BE2C (cell line): ENCODE measurements around the gene MAFG.
"Not testable (repeated sequence)": the region's sequence is repeated elsewhere in the genome, so short reads cannot be mapped to it uniquely, and the experiment has no call there.

Source experiments
- DNase-seq: peaks from one replicate; pipeline ENCODE4 v3.0.0-alpha.2; 2020
- H3K27me3 ChIP-seq: fragments of 250-450 bp; sonication (Bioruptor Pico); 2 replicates; pipeline ENCODE4 v1.5.1; 2020; ENCODE audit warnings: mild to moderate bottlenecking
- H3K36me3 ChIP-seq: fragments of 250-450 bp; sonication (Bioruptor Pico); 2 replicates; pipeline ENCODE4 v1.5.1; 2020; ENCODE audit warnings: mild to moderate bottlenecking
- H3K4me1 ChIP-seq: fragments of 250-450 bp; sonication (Bioruptor Pico); 2 replicates; pipeline ENCODE4 v1.5.1; 2020
- H3K4me3 ChIP-seq: 2 replicates; pipeline ENCODE4 v1.5.1; 2011; ENCODE audit warnings: low read depth, low read length
- H3K9me3 ChIP-seq: fragments of 250-450 bp; sonication (Bioruptor Pico); 2 replicates; pipeline ENCODE4 v1.5.1; 2020
- CTCF ChIP-seq: IDR thresholded peaks from 2 replicates; pipeline ENCODE4 v1.5.1; 2012; ENCODE audit warnings: mild to moderate bottlenecking, low read depth, low read length

MAFG gene

GRCh38 chr17:81918832-81919545, 8.5 kb downstream of the MAFG start:
- H3K4me1 ChIP-seq, result peaks cover 6% of the 10 kb centered on the region; the same call in 1 of the 2 replicates
- TF ChIP-seq CTCF, result no peak
- H3K27me3 ChIP-seq, result no peaks in the 10 kb centered on the region
- no peak for DNase-seq
- H3K4me3 ChIP-seq, result no peak overlapping the region
- H3K36me3 ChIP-seq, result peaks cover 45% of the 10 kb centered on the region
- H3K9me3 ChIP-seq, result no peaks in the 10 kb centered on the region

GRCh38 chr17:81918333-81918669, 9.2 kb downstream of the MAFG start:
- Histone ChIP-seq H3K4me3 (peak overlapping the region; percentile 58), H3K36me3 (peaks cover 52% of the 10 kb centered on the region)
- not testable (repeated sequence) for H3K4me1 ChIP-seq, DNase-seq, H3K9me3 ChIP-seq, H3K27me3 ChIP-seq
- TF ChIP-seq CTCF, result 0 out of 2 replicates have a peak, but pooled peaks have one; percentile 24

GRCh38 chr17:81917565-81918332, 9.8 kb downstream of the MAFG start, which contains the start of gene SIRT7:
SIRT7 (minus strand) TSS chr17:81918176; CDS start chr17:81918131, 45 bp downstream.
- Histone ChIP-seq H3K4me1 (peaks cover 6% of the 10 kb centered on the region; the same call in 1 of the 2 replicates), H3K36me3 (peaks cover 50% of the 10 kb centered on the region), H3K9me3 (no peaks in the 10 kb centered on the region), H3K27me3 (no peaks in the 10 kb centered on the region), H3K4me3 (peak within 1 kb of the TSS; percentile 58)
- DNase-seq, result peak; percentile 84
- TF ChIP-seq CTCF, result no peak

- H3K4me1 ChIP-seq, result peaks cover 6% of the 10 kb centered on the region; the same call in 1 of the 2 replicates
- no peaks in the 10 kb centered on the region for H3K27me3 ChIP-seq
- H3K36me3 ChIP-seq, result peaks cover 50% of the 10 kb centered on the region
- no peak for TF ChIP-seq CTCF
- DNase-seq, result no peak
- no peak overlapping the region for H3K4me3 ChIP-seq
- no peaks in the 10 kb centered on the region for H3K9me3 ChIP-seq
These were observed 11.1 kb downstream of the MAFG start for GRCh38 chr17:81916234-81917001.

- Histone ChIP-seq H3K9me3 (no peaks in the 10 kb centered on the region), H3K4me1 (peaks cover 6% of the 10 kb centered on the region; the same call in 1 of the 2 replicates), H3K27me3 (no peaks in the 10 kb centered on the region), H3K4me3 (no peak overlapping the region), H3K36me3 (peaks cover 41% of the 10 kb centered on the region)
- DNase-seq, result no peak
- TF ChIP-seq CTCF, result no peak
These were observed 12.2 kb downstream of the MAFG start for GRCh38 chr17:81915331-81915730.
